Measurements from ENCODE around the gene PAN3.

GRCh38 chr13:28136916-28137315, 1.4 kb upstream of the PAN3 start:
- no peak for TF ChIP-seq CTCF (IDR thresholded peaks at IDR 0.05)
- no peak for TF ChIP-seq POLR2A (IDR thresholded peaks at IDR 0.05)
- TF ChIP-seq EP300 (IDR thresholded peaks at IDR 0.05): no peak
- TF ChIP-seq POLR2AphosphoS5 (IDR thresholded peaks at IDR 0.05): no peak
